ENCODE data around the gene VPS13D. TPM values are rescaled to one million over a fixed set of nuclear protein-coding genes. Genes with fewer than 3 reads are reported as not detected.

The VPS13D gene
- total and polyA plus RNA-seq, 3 donors from 2014 or later = 51.9 to 125 (median 86.8) TPM

DNA sequence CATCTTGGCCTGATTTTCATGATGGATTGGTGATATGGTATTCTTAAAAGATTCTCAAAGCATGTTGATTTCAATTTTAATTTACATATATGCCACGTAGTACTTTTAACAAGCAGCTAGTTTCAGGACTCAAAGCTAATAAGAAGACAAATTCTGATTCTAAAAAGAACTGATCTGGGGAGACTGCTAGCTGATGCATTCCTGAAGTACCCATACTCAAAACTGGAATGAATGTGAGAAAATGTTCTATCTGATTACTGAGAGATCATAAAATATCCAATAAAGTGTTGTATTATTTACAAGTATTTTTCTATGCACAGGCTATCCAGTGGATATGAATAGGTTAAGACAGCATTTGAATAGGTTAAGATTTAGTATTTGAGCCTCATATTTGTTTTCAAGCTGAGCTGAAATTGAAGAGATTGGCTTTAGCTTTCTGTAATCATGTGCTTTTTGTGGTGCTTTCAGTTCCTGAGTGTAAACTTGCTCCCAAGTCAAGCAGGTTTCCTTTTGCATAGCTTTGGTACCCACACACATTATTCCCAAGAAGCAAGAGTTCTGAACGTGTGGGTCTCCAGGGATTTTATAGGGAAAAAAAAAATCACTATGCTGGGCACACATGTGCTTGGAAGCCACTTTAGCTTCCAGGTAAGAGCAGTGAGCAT is 114.1 kb downstream of the VPS13D start:
- peak overlapping the region in 1 of 2 donors; percentile 65 for H3K27ac ChIP-seq
- H3K9me3 ChIP-seq = no peaks in the 10 kb centered on the region
- whole genome bisulfite sequencing, 2 donors = 44 to 63% methylated on average over 2 of the region's 2 CpGs
- no peaks in the 10 kb centered on the region for H3K27me3 ChIP-seq
- H3K36me3 ChIP-seq (ENCODE audit: low read depth, missing control alignments) = no peaks in the 10 kb centered on the region
- peaks cover 27% of the 10 kb centered on the region for H3K4me1 ChIP-seq
- DNase-seq = no peak
- intact Hi-C loops (cut with DNase I; ENCODE audit: low total_unique reads) = no loop called here
- H3K4me3 ChIP-seq = no peak overlapping the region
- TF ChIP-seq, protein P1, sequence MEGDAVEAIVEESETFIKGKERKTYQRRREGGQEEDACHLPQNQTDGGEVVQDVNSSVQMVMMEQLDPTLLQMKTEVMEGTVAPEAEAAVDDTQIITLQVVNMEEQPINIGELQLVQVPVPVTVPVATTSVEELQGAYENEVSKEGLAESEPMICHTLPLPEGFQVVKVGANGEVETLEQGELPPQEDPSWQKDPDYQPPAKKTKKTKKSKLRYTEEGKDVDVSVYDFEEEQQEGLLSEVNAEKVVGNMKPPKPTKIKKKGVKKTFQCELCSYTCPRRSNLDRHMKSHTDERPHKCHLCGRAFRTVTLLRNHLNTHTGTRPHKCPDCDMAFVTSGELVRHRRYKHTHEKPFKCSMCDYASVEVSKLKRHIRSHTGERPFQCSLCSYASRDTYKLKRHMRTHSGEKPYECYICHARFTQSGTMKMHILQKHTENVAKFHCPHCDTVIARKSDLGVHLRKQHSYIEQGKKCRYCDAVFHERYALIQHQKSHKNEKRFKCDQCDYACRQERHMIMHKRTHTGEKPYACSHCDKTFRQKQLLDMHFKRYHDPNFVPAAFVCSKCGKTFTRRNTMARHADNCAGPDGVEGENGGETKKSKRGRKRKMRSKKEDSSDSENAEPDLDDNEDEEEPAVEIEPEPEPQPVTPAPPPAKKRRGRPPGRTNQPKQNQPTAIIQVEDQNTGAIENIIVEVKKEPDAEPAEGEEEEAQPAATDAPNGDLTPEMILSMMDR (IDR thresholded peaks at IDR 0.05) = no peak
- no peak for TF ChIP-seq POLR2A (IDR thresholded peaks at IDR 0.05)

DNA sequence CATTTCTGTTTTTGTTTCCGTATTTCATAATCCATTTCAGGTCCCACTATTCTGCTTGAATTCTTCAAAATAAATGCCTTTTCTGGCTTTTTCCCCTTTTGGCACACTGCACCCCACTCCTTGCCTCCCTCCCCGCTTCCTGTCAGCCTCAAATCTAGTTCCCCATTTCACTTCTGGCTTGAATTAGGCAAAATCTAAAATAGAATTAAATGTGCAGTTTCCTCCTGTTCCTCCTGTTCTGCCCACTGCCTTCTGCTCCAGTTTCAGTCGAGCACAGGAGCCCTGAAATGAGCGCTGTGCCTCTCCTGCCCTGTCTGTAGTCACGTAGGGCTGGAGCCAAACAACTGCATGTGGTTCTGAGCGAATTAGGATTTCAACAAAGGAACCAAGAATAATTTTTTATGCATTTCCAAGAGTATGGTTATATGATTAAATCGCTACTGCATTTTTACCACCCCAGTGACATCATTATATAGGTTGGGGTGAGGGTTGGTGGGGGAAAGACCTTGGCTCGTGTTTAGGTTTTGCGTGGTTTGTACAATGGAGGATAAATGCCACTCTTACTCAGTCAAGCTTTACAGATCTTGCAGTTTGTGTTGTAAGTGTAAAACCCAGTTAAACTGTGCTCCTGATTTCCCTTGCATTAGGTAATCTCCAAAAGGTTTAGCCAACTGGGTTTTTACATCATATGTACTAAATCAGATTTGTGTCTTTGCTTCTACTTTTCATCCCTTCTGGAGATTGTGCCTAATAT is 114.9 kb downstream of the VPS13D start:
- no peaks in the 10 kb centered on the region for H3K27me3 ChIP-seq
- intact Hi-C loops (cut with DNase I; ENCODE audit: low total_unique reads) = no loop called here
- WGBS, 2 donors = 67 to 72% methylated on average over 9 of the region's 9 CpGs
- no peak overlapping the region for H3K4me3 ChIP-seq
- TF ChIP-seq, protein P1 (IDR thresholded peaks at IDR 0.05) = no peak
- no peak for TF ChIP-seq POLR2A (IDR thresholded peaks at IDR 0.05)
- peaks cover 21% of the 10 kb centered on the region for H3K4me1 ChIP-seq
- H3K9me3 ChIP-seq = no peaks in the 10 kb centered on the region
- H3K36me3 ChIP-seq (ENCODE audit: low read depth, missing control alignments) = no peaks in the 10 kb centered on the region
- DNase-seq = peak; percentile 20
- H3K27ac ChIP-seq = peak overlapping the region in 1 of 2 donors; percentile 65

DNA sequence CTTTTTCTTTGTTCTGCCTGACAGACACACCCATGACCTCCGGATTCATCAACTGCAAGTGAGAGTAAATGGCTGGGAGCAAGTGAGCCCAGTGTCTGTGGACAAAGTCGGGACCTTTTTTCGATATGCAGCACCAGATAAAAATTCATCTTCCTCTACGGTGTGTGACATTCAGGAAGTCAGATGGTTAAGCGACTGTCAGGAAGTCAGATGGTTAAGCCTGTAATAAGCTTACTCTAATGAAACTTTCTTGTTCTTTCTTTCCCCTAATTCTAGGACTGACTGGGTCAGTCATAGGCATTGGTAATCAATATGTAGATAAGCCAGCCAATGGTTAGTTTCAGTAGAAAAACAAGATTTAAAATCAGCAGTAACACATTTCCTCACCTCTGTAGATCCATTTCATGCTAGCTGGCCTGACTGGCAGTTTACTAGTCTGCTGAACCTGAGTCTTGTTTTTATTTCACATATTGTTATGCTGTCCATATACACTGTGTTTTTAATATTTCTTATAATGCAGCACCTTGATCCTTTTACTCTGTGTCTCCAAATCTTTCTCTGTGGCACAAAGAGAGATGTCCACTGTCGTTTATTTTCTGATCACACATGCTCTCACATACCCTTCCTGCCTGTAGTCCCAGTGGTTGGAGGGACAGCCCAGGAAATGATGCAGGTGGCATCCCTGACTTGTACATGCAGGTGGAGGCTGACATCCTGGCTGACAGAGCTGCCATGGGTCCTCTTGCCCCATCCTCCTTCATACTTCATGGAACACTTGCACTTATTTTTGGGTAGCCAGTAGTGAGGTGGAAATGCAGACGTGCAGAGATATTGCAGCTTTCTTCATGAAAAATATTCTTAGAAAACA is 115.8 kb downstream of the VPS13D start:
- intact Hi-C loops (cut with DNase I; ENCODE audit: low total_unique reads) = no loop called here
- peak overlapping the region in 1 of 2 donors; percentile 65 for H3K27ac ChIP-seq
- TF ChIP-seq POLR2A (IDR thresholded peaks at IDR 0.05) = no peak
- TF ChIP-seq, protein P1 (IDR thresholded peaks at IDR 0.05) = no peak
- no peaks in the 10 kb centered on the region for H3K27me3 ChIP-seq
- no peak for DNase-seq
- no peaks in the 10 kb centered on the region for H3K36me3 ChIP-seq (ENCODE audit: low read depth, missing control alignments)
- H3K4me1 ChIP-seq = peaks cover 13% of the 10 kb centered on the region
- no peaks in the 10 kb centered on the region for H3K9me3 ChIP-seq
- WGBS, 2 donors = 74 to 83% methylated on average over 7 of the region's 7 CpGs
- no peak overlapping the region for H3K4me3 ChIP-seq

DNA sequence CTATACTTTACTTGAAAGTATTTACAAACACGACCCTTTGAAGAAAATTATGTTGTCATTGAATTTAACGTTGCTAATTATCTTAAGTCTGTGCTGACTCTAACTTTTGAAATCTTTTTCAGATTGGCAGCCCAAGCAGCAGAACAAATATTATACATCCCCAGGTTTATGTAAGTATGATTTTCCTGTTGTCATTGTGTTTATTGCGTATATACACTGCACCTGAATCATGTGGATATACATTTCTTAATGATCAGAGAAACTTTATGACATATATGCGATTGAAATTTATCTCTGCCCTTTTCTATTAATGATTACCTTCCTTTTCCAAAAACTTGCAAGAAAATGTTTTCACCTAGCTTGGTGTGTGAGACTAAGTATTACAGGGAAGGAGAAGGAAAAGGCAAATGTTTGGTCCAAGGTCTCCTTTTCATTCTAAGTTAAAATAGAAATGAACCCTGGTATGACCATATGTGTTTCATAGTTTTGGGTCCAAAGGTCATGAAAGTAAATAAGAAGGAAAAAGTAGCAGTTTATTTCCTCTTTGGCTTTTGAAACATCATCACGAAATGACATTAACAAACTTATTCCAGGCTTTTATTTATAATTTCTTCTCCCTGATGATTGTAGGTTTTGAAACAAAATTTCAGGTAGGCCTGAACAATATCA is 116.8 kb downstream of the VPS13D start:
- Histone ChIP-seq H3K27ac (no peak overlapping the region), H3K27me3 (no peaks in the 10 kb centered on the region), H3K4me1 (peaks cover 8% of the 10 kb centered on the region), H3K9me3 (no peaks in the 10 kb centered on the region), H3K36me3 (ENCODE audit: low read depth, missing control alignments) (no peaks in the 10 kb centered on the region), H3K4me3 (no peak overlapping the region)
- intact Hi-C loops (cut with DNase I; ENCODE audit: low total_unique reads) = no loop called here
- WGBS, 2 donors = 86 to 88% methylated on average over 5 of the region's 5 CpGs
- TF ChIP-seq, protein P1 (IDR thresholded peaks at IDR 0.05) = no peak
- TF ChIP-seq POLR2A (IDR thresholded peaks at IDR 0.05) = no peak
- DNase-seq = no peak

Data from testis (tissue), 3 donors.